H1 (cell line): ENCODE data around the gene GNAL. TPM values are rescaled to one million over a fixed set of nuclear protein-coding genes. Genes with fewer than 3 reads are reported as not detected.

Experiments
- CTCF ChIA-PET: fragments of 300-600 bp; sonication (Branson Sonifier 250); formaldehyde crosslinking; loops from one replicate; lab custom pipeline; 2021; ENCODE audit not compliant: partially characterized antibody; lab: Charles Lee
- POLR2A ChIA-PET: fragments of 300-600 bp; sonication (Branson Sonifier 250); formaldehyde crosslinking; loops from one replicate; lab custom pipeline; 2021; ENCODE audit warnings: inconsistent platforms; ENCODE audit not compliant: partially characterized antibody; lab: Charles Lee
- DNase-seq, 2 experiments: peaks; one replicate each; pipeline versions ENCODE4 v3.0.0 to v3.0.0-alpha.2; 2010 to 2022; ENCODE audit warnings: low spot score in 2 of 2, low read depth in 1 of 2, mixed read lengths in 1 of 2
- FAIRE-seq: peaks from 2 replicates; lab custom pipeline; 2011; peaks lifted over from hg19 to GRCh38; lab: Jason Lieb, UNC
- H2AFZ ChIP-seq: 2 replicates; pipeline ENCODE4 v1.8.1; 2012; ENCODE audit warnings: low read length, inconsistent platforms
- H2AK5ac ChIP-seq: 2 replicates; pipeline ENCODE4 v1.6.1; 2013; ENCODE audit warnings: low read depth, low read length
- H2BK120ac ChIP-seq: replicated peaks from 2 replicates; pipeline ENCODE3; 2013; ENCODE audit warnings: low read depth, low read length, inconsistent platforms
- H2BK12ac ChIP-seq: 2 replicates; pipeline ENCODE4 v1.6.1; 2013; ENCODE audit warnings: low read depth, low read length
- H2BK15ac ChIP-seq: 2 replicates; pipeline ENCODE4 v1.6.1; 2013; ENCODE audit warnings: low read length
- H2BK20ac ChIP-seq: 2 replicates; pipeline ENCODE4 v1.6.1; 2013; ENCODE audit warnings: low read length
- H2BK5ac ChIP-seq: 2 replicates; pipeline ENCODE4 v1.6.1; 2013; ENCODE audit warnings: low read depth, low read length
- H3K14ac ChIP-seq: 2 replicates; pipeline ENCODE4 v1.6.1; 2013; ENCODE audit warnings: inconsistent platforms; ENCODE audit not compliant: insufficient read length
- H3K18ac ChIP-seq: 2 replicates; pipeline ENCODE4 v1.6.1; 2013; ENCODE audit warnings: low read length; ENCODE audit errors: extremely low read depth
- H3K23ac ChIP-seq: 2 replicates; pipeline ENCODE4 v1.6.1; 2013; ENCODE audit warnings: inconsistent platforms; ENCODE audit not compliant: insufficient read length
- H3K23me2 ChIP-seq: 2 replicates; pipeline ENCODE4 v1.6.1; 2013; ENCODE audit warnings: low read depth, low read length
- H3K27ac ChIP-seq: 2 replicates; pipeline ENCODE4 v1.6.1; 2011; ENCODE audit warnings: low read depth, low read length, inconsistent platforms
- H3K27me3 ChIP-seq, 4 experiments: replicated peaks in 1 of 4; 1 replicate in 1 of 4; 2 replicates in 3 of 4; pipeline versions ENCODE4 v1.6.1 to v1.8.1; 2011 to 2013; ENCODE audit warnings: low read length in 3 of 4, mild to moderate bottlenecking in 3 of 4, inconsistent platforms in 2 of 4, mixed read lengths in 2 of 4, moderate library complexity in 1 of 4; ENCODE audit not compliant: control insufficient read depth in 3 of 4, insufficient read depth in 3 of 4; ENCODE audit errors: extremely low read depth in 1 of 4
- H3K36me3 ChIP-seq, 4 experiments: 2 replicates each; pipeline versions ENCODE4 v1.6.1 to v1.8.1; 2011 to 2013; ENCODE audit warnings: mild to moderate bottlenecking in 4 of 4, low read length in 3 of 4, moderate library complexity in 2 of 4, control low read depth in 1 of 4, inconsistent platforms in 1 of 4; ENCODE audit not compliant: insufficient read depth in 4 of 4, control insufficient read depth in 2 of 4
- H3K4ac ChIP-seq: replicated peaks from 2 replicates; pipeline ENCODE3; 2013; ENCODE audit warnings: low read length, low read depth, mixed read lengths, inconsistent platforms; ENCODE audit not compliant: insufficient read length
- H3K4me1 ChIP-seq, 4 experiments: replicated peaks in 1 of 4; 1 replicate in 1 of 4; 2 replicates in 3 of 4; pipeline versions ENCODE4 v1.6.1 to v1.8.1; 2011 to 2013; ENCODE audit warnings: low read length in 3 of 4, inconsistent platforms in 2 of 4, mixed read lengths in 1 of 4; ENCODE audit not compliant: insufficient read depth in 4 of 4, control insufficient read depth in 3 of 4
- H3K4me2 ChIP-seq, 2 experiments: 2 replicates each; pipeline versions ENCODE4 v1.6.1 to v1.8.1; 2011 to 2013; ENCODE audit warnings: low read depth in 2 of 2, low read length in 2 of 2, control low read depth in 1 of 2, inconsistent platforms in 1 of 2, mild to moderate bottlenecking in 1 of 2; ENCODE audit not compliant: insufficient read depth in 1 of 2
- H3K4me3 ChIP-seq, 4 experiments: fragments of 200-600, 300-600 bp in 1 of 4; sonication (generic), shearing (Covaris generic), sonication (Bioruptor Twin) in 1 of 4; 2 replicates each; pipeline versions ENCODE4 v1.5.1 to v1.8.1; 2011 to 2016; ENCODE audit warnings: low read length in 4 of 4, low read depth in 3 of 4, control low read depth in 2 of 4, inconsistent platforms in 2 of 4, mild to moderate bottlenecking in 2 of 4, mixed read lengths in 1 of 4, moderate library complexity in 1 of 4; ENCODE audit not compliant: insufficient read depth in 2 of 4; ENCODE audit errors: extremely low read depth in 1 of 4
- H3K56ac ChIP-seq: replicated peaks from 2 replicates; pipeline ENCODE3; 2013; ENCODE audit warnings: low read depth, mild to moderate bottlenecking, mixed read lengths, low read length, inconsistent platforms; ENCODE audit not compliant: insufficient read length
- H3K79me1 ChIP-seq: 2 replicates; pipeline ENCODE4 v1.6.1; 2013; ENCODE audit warnings: low read depth, low read length, control low read depth
- H3K79me2 ChIP-seq, 2 experiments: 2 replicates each; pipeline versions ENCODE4 v1.6.1 to v1.8.1; 2012 to 2013; ENCODE audit warnings: low read length in 2 of 2, mild to moderate bottlenecking in 2 of 2, inconsistent platforms in 1 of 2; ENCODE audit not compliant: insufficient read depth in 2 of 2, control insufficient read depth in 1 of 2
- H3K9ac ChIP-seq, 4 experiments: replicated peaks in 1 of 4; 1 replicate in 1 of 4; 2 replicates in 3 of 4; pipeline versions ENCODE4 v1.6.1 to v1.8.1; 2011 to 2013; ENCODE audit warnings: low read depth in 3 of 4, low read length in 3 of 4, control low read depth in 2 of 4, mild to moderate bottlenecking in 2 of 4, moderate library complexity in 2 of 4, inconsistent platforms in 1 of 4; ENCODE audit errors: extremely low read depth in 1 of 4
- H3K9me3 ChIP-seq, 2 experiments: 2 replicates each; pipeline versions ENCODE4 v1.6.1 to v1.8.1; 2012 to 2013; ENCODE audit warnings: mild to moderate bottlenecking in 2 of 2, moderate library complexity in 2 of 2, control low read depth in 1 of 2, inconsistent platforms in 1 of 2, low read depth in 1 of 2, low read length in 1 of 2, mixed read lengths in 1 of 2; ENCODE audit not compliant: insufficient read depth in 2 of 2
- H4K20me1 ChIP-seq, 2 experiments: replicated peaks in 1 of 2; 2 replicates each; pipeline versions ENCODE3 to v1.8.1; 2011 to 2013; ENCODE audit warnings: inconsistent platforms in 2 of 2, low read length in 2 of 2, mild to moderate bottlenecking in 1 of 2; ENCODE audit not compliant: insufficient read depth in 2 of 2, control insufficient read depth in 1 of 2
- H4K5ac ChIP-seq: 2 replicates; pipeline ENCODE4 v1.6.1; 2013; ENCODE audit warnings: low read length, low read depth, mixed read lengths, inconsistent platforms; ENCODE audit not compliant: insufficient read length
- H4K8ac ChIP-seq: 2 replicates; pipeline ENCODE4 v1.8.0; 2013; ENCODE audit warnings: mild to moderate bottlenecking, moderate library complexity, low read length, inconsistent platforms; ENCODE audit not compliant: insufficient read depth; ENCODE audit errors: extremely low read depth
- H4K91ac ChIP-seq: replicated peaks from 2 replicates; pipeline ENCODE3; 2013; ENCODE audit warnings: low read length, mixed read lengths, inconsistent platforms; ENCODE audit not compliant: insufficient read length
- ASH2L ChIP-seq: fragments of 200-600, 300-600 bp; sonication (generic); IDR thresholded peaks from one replicate; pipeline ENCODE4 v1.7.1; 2017; ENCODE audit warnings: low read length
- E2F6 ChIP-seq: IDR thresholded peaks from 2 replicates; pipeline ENCODE4 v1.6.1; 2012; ENCODE audit warnings: inconsistent platforms
- HDAC6 ChIP-seq: IDR thresholded peaks from one replicate; pipeline ENCODE4 v1.7.1; 2012; ENCODE audit warnings: low read depth, mild to moderate bottlenecking, inconsistent platforms, low read length, moderate library complexity
- JUND ChIP-seq: IDR thresholded peaks from 2 replicates; pipeline ENCODE4 v1.6.1; 2011; ENCODE audit warnings: mild to moderate bottlenecking, improper control_type of control experiment, low read length
- KDM4A ChIP-seq: IDR thresholded peaks from one replicate; pipeline ENCODE4 v1.7.1; 2012; ENCODE audit warnings: low read depth, mild to moderate bottlenecking, moderate library complexity, low read length, inconsistent platforms; ENCODE audit not compliant: severe bottlenecking
- KDM5A ChIP-seq: fragments of 200-600 bp; IDR thresholded peaks from 2 replicates; pipeline ENCODE4 v1.7.1; 2012; ENCODE audit warnings: mild to moderate bottlenecking, low read length, inconsistent platforms, mixed read lengths
- MAX ChIP-seq: IDR thresholded peaks from 2 replicates; pipeline ENCODE4 v1.6.1; 2012; ENCODE audit warnings: inconsistent platforms
- SAP30 ChIP-seq: fragments of 300-600 bp; sonication (generic); IDR thresholded peaks from 2 replicates; pipeline ENCODE4 v1.7.1; 2012; ENCODE audit warnings: low read length, moderate library complexity, mild to moderate bottlenecking, inconsistent platforms; ENCODE audit not compliant: insufficient read depth, insufficient replicate concordance
- SIN3A ChIP-seq, 2 experiments: IDR thresholded peaks in 1 of 2; conservative IDR thresholded peaks in 1 of 2; 2 replicates each; pipeline ENCODE4 v1.6.1; 2011 to 2012; ENCODE audit warnings: low read length in 2 of 2, improper control_type of control experiment in 1 of 2, low read depth in 1 of 2, mild to moderate bottlenecking in 1 of 2
- TAF7 ChIP-seq: optimal IDR thresholded peaks from 2 replicates; pipeline ENCODE3; 2011; ENCODE audit warnings: low read depth, mild to moderate bottlenecking, inconsistent platforms, low read length, moderate library complexity, borderline replicate concordance
- TBP ChIP-seq: IDR thresholded peaks from 2 replicates; pipeline ENCODE4 v1.6.1; 2011; ENCODE audit warnings: low read depth, low read length, improper control_type of control experiment
- WGBS, 2 experiments: shearing (Covaris generic) in 1 of 2; methylation state at CpG; one replicate each; pipeline versions ENCODE4 v1.1.6 to v1.1.7; 2013 to 2015; ENCODE audit warnings: low lambda C conversion rate in 2 of 2, mixed read lengths in 2 of 2, inconsistent platforms in 1 of 2, low coverage in 1 of 2, missing lambda C conversion rate in 1 of 2; ENCODE audit not compliant: insufficient replicate concordance in 2 of 2, insufficient coverage in 1 of 2, insufficient read length in 1 of 2; ENCODE audit errors: extremely low coverage in 1 of 2, missing lambda C conversion rate in 1 of 2; 5-methylcytosine and 5-hydroxymethylcytosine counted together
- polyA plus RNA-seq, 7 experiments: library from polyadenylated mRNA; depleted of rRNA in 3 of 7; stranded (reverse) in 5 of 7; unstranded in 2 of 7; fragments of >200 nt in 5 of 7; fragments of 200-250 nt in 2 of 7; gene quantifications; 1 replicate in 5 of 7; 2 replicates in 1 of 7; 4 replicates in 1 of 7; pipeline versions ENCODE4 v1.2.1 to v1.2.3, GENCODE V29; 2011 to 2013; ENCODE audit warnings: missing spikeins in 2 of 7, mixed read lengths in 2 of 7
- total RNA-seq: library from RNA; stranded (reverse); fragmentation: NEBNext Ultra II Directional; extraction: Animal tissue kit (Norgen Biotek cat#: 25700); gene quantifications from 2 replicates; pipeline ENCODE4 v1.2.1, GENCODE V29; 2021

GNAL gene
- total and polyA plus RNA-seq, 2 of the 8 experiments (the other 6 are each of a cell fraction or from before 2014, with no cell fraction given) = 13.2 to 18.3 TPM

GRCh38 chr18:11667578-11667977 is 21.5 kb upstream of the GNAL start:
- no peak overlapping the region for H3K56ac ChIP-seq

More at GRCh38 chr18:11667578-11667977, 21.5 kb upstream of the GNAL start:
- Histone ChIP-seq H3K9me3 (no peaks in the 10 kb centered on the region), H3K14ac (no peak overlapping the region), H4K8ac (no peak overlapping the region), H3K27ac (no peak overlapping the region), H2BK12ac (no peak overlapping the region), H3K27me3 (no peaks in the 10 kb centered on the region; a peak in 2 of 7 replicates), H3K18ac (no peak overlapping the region), H3K79me1 (no peaks in the 10 kb centered on the region), H3K9ac (no peak overlapping the region), H3K23me2 (no peaks in the 10 kb centered on the region), H2AFZ (no peak overlapping the region), H3K36me3 (no peaks in the 10 kb centered on the region), H2BK15ac (no peak overlapping the region), H3K79me2 (no peaks in the 10 kb centered on the region), H2BK20ac (no peak overlapping the region), H2AK5ac (no peak overlapping the region), H4K91ac (no peak overlapping the region), H3K23ac (no peak overlapping the region), H2BK5ac (no peak overlapping the region), H3K4me2 (no peak overlapping the region), H3K4me1 (no peaks in the 10 kb centered on the region; a peak in 2 of 7 replicates), H2BK120ac (no peak overlapping the region), H3K4ac (no peak overlapping the region), H3K4me3 (no peak overlapping the region), H4K20me1 (no peaks in the 10 kb centered on the region), H4K5ac (no peak overlapping the region)
- 85% methylated on average over 6 of the region's 6 CpGs; no CpG with 5 or more reads in 1 of the 2 experiments for WGBS, 2 experiments
- ChIA-PET CTCF (interaction anchor here (0.7 to 4.7 kb wide), 6 partner anchors 11 to 1337 kb away, joined by 3 to 41 read pairs (median 4); no protein-coding TSS in a partner anchor), POLR2A (interaction anchor here (1.0 kb wide), 1 partner anchor 20 kb away, joined by 3 read pairs; no protein-coding TSS in a partner anchor)
- DNase-seq (no peak), FAIRE-seq (no peak)
- TF ChIP-seq SIN3A (conservative IDR thresholded peaks at IDR 0.05 in 1 of 2, IDR thresholded peaks at IDR 0.05 in 1 of 2; ENCODE audit: low read depth in 1 of 2, low read length in 2 of 2) (no peak), TAF7 (no peak), KDM4A (no peak), ASH2L (no peak), JUND (no peak), TBP (no peak), MAX (no peak), HDAC6 (no peak), E2F6 (no peak), KDM5A (no peak), SAP30 (no peak)
